IMR-90 (cell line): ENCODE results near the gene SERPINA6.

Source experiments
- BHLHE40 ChIP-seq: fragments of 150-350 bp; IDR thresholded peaks from 2 replicates; pipeline ENCODE4 v1.6.1; 2016; ENCODE audit warnings: mild to moderate bottlenecking, low read depth, low read length
- CEBPB ChIP-seq: IDR thresholded peaks from 2 replicates; pipeline ENCODE4 v1.6.1; 2012; ENCODE audit warnings: low read depth, low read length, improper control_type of control experiment
- CTCF ChIP-seq: conservative IDR thresholded peaks from 2 replicates; pipeline ENCODE4 v1.5.1; 2012; ENCODE audit warnings: mild to moderate bottlenecking, low read depth, low read length, improper control_type of control experiment
- FOS ChIP-seq: fragments of 150-350 bp; IDR thresholded peaks from 2 replicates; pipeline ENCODE4 v1.6.1; 2016; ENCODE audit warnings: low read depth, low read length
- MAFK ChIP-seq: IDR thresholded peaks from 2 replicates; pipeline ENCODE4 v1.6.1; 2012; ENCODE audit warnings: low read depth, low read length, improper control_type of control experiment
- MAZ ChIP-seq: IDR thresholded peaks from 2 replicates; pipeline ENCODE4 v1.6.1; 2012; ENCODE audit warnings: low read depth, mild to moderate bottlenecking, low read length, improper control_type of control experiment, moderate library complexity, borderline replicate concordance
- MXI1 ChIP-seq: IDR thresholded peaks from 2 replicates; pipeline ENCODE4 v1.6.1; 2012; ENCODE audit warnings: low read depth, mild to moderate bottlenecking, low read length, moderate library complexity, borderline replicate concordance
- NFE2L2 ChIP-seq: fragments of 150-350 bp; IDR thresholded peaks from 2 replicates; pipeline ENCODE4 v1.6.1; 2016; ENCODE audit warnings: low read depth, mild to moderate bottlenecking, low read length
- POLR2A ChIP-seq: IDR thresholded peaks from 2 replicates; pipeline ENCODE4 v1.6.1; 2012; ENCODE audit warnings: mild to moderate bottlenecking, low read depth, low read length
- RAD21 ChIP-seq: IDR thresholded peaks from 2 replicates; pipeline ENCODE4 v1.6.1; 2012; ENCODE audit warnings: low read length, improper control_type of control experiment
- RFX5 ChIP-seq: IDR thresholded peaks from 2 replicates; pipeline ENCODE4 v1.8.0; 2012; ENCODE audit warnings: low read depth, mild to moderate bottlenecking, low read length, moderate library complexity
- SMC3 ChIP-seq: fragments of 150-350 bp; IDR thresholded peaks from 2 replicates; pipeline ENCODE4 v1.6.1; 2016; ENCODE audit warnings: low read depth, mild to moderate bottlenecking, antibody characterized with exemption, low read length, moderate library complexity
- USF2 ChIP-seq: fragments of 150-350 bp; IDR thresholded peaks from 2 replicates; pipeline ENCODE4 v1.6.1; 2017; ENCODE audit warnings: mild to moderate bottlenecking, antibody characterized with exemption, low read length, low read depth

GRCh38 chr14:94305620-94306019 lies 17.5 kb downstream of the SERPINA6 start:
- TF ChIP-seq CTCF: no peak
- TF ChIP-seq POLR2A: no peak
- no peak for TF ChIP-seq MAFK
- TF ChIP-seq BHLHE40: no peak
- TF ChIP-seq MAZ: no peak
- no peak for TF ChIP-seq RAD21
- TF ChIP-seq USF2: no peak
- no peak for TF ChIP-seq RFX5
- no peak for TF ChIP-seq CEBPB
- no peak for TF ChIP-seq SMC3
- TF ChIP-seq MXI1: no peak
- no peak for TF ChIP-seq NFE2L2
- TF ChIP-seq FOS: no peak
